Naive B cell (primary cell): ENCODE results near the gene COG3. TPM values are rescaled to one million over a fixed set of nuclear protein-coding genes. Genes with fewer than 3 reads are reported as not detected.
"Not testable (repeated sequence)": the region's sequence is repeated elsewhere in the genome, so short reads cannot be mapped to it uniquely, and the experiment has no call there.

Experiments used
- ATAC-seq, 2 donors: fragments of 150-1000 bp; cut with Tn5 transposase; 2 replicates each; pipeline ENCODE4 v1.10.0; 2021; ENCODE audit warnings: low read depth in 2 of 2, mild to moderate bottlenecking in 2 of 2, moderate library complexity in 2 of 2
- DNase-seq: peaks from one replicate; pipeline ENCODE4 v3.0.0; 2022
- H3K27ac Mint-ChIP-seq, 6 donors: one replicate each; pipeline ENCODE4 v1.8.0; 2020 to 2022; ENCODE audit warnings: mild to moderate bottlenecking in 6 of 6, mixed read lengths in 6 of 6, moderate library complexity in 5 of 6, inconsistent platforms in 2 of 6
- H3K27me3 Mint-ChIP-seq, 3 donors: one replicate each; pipeline ENCODE4 v1.8.0; 2021 to 2022; ENCODE audit warnings: mixed read lengths in 3 of 3, mild to moderate bottlenecking in 1 of 3
- H3K36me3 Mint-ChIP-seq, 2 donors: one replicate each; pipeline ENCODE4 v1.8.0; 2020 to 2022; ENCODE audit warnings: mixed read lengths in 2 of 2, inconsistent platforms in 1 of 2, mild to moderate bottlenecking in 1 of 2
- H3K4me1 Mint-ChIP-seq, 3 donors: one replicate each; pipeline ENCODE4 v1.8.0; 2020 to 2022; ENCODE audit warnings: mixed read lengths in 3 of 3, inconsistent platforms in 1 of 3, mild to moderate bottlenecking in 1 of 3, moderate library complexity in 1 of 3
- H3K4me3 Mint-ChIP-seq, 8 donors: one replicate each; pipeline ENCODE4 v1.8.0; 2020 to 2022; ENCODE audit warnings: mild to moderate bottlenecking in 8 of 8, mixed read lengths in 8 of 8, moderate library complexity in 8 of 8, inconsistent platforms in 2 of 8
- H3K9me3 Mint-ChIP-seq, 7 donors: one replicate each; pipeline ENCODE4 v1.8.0; 2020 to 2022; ENCODE audit warnings: mixed read lengths in 7 of 7, mild to moderate bottlenecking in 5 of 7, inconsistent platforms in 2 of 7, moderate library complexity in 1 of 7
- polyA plus RNA-seq, 6 donors: library from polyadenylated mRNA; unstranded; fragments of 300-500 nt; fragmentation: Illumina TruSeq; gene quantifications; one replicate each; pipeline ENCODE4 v1.2.3, GENCODE V29; 2021; ENCODE audit warnings: low read depth in 6 of 6

COG3 gene, protein sequence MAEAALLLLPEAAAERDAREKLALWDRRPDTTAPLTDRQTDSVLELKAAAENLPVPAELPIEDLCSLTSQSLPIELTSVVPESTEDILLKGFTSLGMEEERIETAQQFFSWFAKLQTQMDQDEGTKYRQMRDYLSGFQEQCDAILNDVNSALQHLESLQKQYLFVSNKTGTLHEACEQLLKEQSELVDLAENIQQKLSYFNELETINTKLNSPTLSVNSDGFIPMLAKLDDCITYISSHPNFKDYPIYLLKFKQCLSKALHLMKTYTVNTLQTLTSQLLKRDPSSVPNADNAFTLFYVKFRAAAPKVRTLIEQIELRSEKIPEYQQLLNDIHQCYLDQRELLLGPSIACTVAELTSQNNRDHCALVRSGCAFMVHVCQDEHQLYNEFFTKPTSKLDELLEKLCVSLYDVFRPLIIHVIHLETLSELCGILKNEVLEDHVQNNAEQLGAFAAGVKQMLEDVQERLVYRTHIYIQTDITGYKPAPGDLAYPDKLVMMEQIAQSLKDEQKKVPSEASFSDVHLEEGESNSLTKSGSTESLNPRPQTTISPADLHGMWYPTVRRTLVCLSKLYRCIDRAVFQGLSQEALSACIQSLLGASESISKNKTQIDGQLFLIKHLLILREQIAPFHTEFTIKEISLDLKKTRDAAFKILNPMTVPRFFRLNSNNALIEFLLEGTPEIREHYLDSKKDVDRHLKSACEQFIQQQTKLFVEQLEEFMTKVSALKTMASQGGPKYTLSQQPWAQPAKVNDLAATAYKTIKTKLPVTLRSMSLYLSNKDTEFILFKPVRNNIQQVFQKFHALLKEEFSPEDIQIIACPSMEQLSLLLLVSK
- 10 to 100 TPM; 12.4 to 63.1 (median 29.9) TPM for polyA plus RNA-seq

DNA sequence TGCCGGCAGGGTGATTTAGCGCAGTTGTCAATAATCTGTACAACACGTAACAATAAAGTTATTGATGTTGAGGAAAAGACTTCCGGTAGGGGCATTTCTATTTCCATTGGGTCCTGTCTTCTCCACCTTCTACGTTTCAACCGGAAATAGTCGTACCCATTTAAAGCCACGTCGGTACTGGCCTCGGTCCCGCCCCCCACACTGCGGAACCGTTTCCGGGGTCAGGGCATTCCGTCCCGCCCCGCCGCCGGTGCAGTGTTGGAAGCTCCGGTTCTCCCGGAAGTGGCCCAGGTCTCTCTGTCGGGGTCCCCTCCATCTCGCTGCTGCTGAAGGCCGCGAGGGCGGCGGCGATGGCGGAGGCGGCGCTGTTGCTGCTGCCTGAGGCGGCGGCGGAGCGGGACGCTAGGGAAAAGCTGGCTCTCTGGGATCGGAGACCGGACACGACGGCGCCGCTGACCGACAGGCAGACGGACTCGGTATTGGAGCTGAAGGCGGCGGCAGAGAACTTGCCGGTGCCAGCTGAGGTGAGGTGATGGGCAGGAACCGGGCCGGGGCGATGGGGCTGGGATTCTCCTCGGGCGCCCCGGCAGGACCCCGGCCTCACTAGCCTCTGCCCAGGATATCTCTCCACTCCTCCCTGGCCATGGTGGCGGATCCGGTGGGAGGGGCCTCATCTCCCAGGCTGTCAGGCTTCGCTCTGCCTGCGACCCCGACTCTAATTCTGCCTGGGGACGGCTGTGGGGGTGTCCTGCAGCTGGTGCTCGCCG lies at the start of gene COG3:
COG3 (plus strand) TSS at position 253 of the 767 bp plus-strand sequence; CDS start at position 351, 98 bp downstream.
- H3K36me3 Mint-ChIP-seq = no peaks in the 10 kb centered on the region
- H3K4me1 Mint-ChIP-seq = peaks cover 33 to 47% (median 39%) of the 10 kb centered on the region in 3 donors
- peak; percentile 94 for ATAC-seq
- H3K27ac Mint-ChIP-seq = peak within 1 kb of the TSS; percentile 76 to 97 (median 92)
- H3K9me3 Mint-ChIP-seq = no peaks in the 10 kb centered on the region
- no peaks in the 10 kb centered on the region for H3K27me3 Mint-ChIP-seq
- H3K4me3 Mint-ChIP-seq = peak within 1 kb of the TSS; percentile 92 to 96 (median 94)
- peak; percentile 95 for DNase-seq

DNA sequence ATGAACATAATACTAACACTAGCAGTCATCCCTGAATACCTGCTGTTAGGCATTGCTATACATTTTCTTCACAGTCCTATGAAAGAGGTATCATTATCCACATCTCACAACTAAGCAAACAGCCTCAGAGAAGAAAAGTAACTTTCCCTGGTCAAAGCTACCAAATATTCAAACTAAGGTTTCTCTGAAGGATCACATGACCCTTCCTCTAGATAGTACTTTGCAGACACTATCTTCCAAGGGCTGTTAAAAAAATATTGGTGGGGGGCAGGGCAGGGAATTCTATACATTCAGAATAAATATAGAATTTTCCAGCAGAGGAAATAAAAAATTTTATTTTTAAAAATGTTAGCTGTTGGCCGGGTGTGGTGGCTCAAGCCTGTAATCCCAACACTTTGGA lies 49.6 kb upstream of the COG3 start:
- Mint-ChIP-seq H3K4me1 (peaks cover 29 to 38% (median 37%) of the 10 kb centered on the region in 3 donors), H3K36me3 (peaks cover 0 to 7% of the 10 kb centered on the region in 2 donors), H3K27ac (peak overlapping the region in 1 of 6 donors; percentile 18), H3K4me3 (peak overlapping the region in 1 of 8 donors; percentile 70), H3K27me3 (no peaks in the 10 kb centered on the region), H3K9me3 (no peaks in the 10 kb centered on the region)
- DNase-seq (no peak), ATAC-seq (no peak)

GRCh38 chr13:45416516-45417128 lies 48.1 kb upstream of the COG3 start:
- Mint-ChIP-seq H3K36me3 (peaks cover 0 to under 1% of the 10 kb centered on the region in 2 donors), H3K9me3 (no peaks in the 10 kb centered on the region), H3K27ac (peak overlapping the region; percentile 98 to 100 (median 98)), H3K4me3 (peak overlapping the region; percentile 93 to 99 (median 98)), H3K27me3 (no peaks in the 10 kb centered on the region), H3K4me1 (peaks cover 23 to 32% (median 31%) of the 10 kb centered on the region in 3 donors)
- no peak for ATAC-seq
- no peak for DNase-seq

- H3K27ac Mint-ChIP-seq = peak within 1 kb of the TSS; percentile 98 to 100 (median 98)
- H3K4me1 Mint-ChIP-seq = peaks cover 18 to 29% (median 25%) of the 10 kb centered on the region in 3 donors
- no peaks in the 10 kb centered on the region for H3K27me3 Mint-ChIP-seq
- ATAC-seq (peak; percentile 91 to 92), DNase-seq (peak; percentile 89)
- H3K9me3 Mint-ChIP-seq = no peaks in the 10 kb centered on the region
- peak within 1 kb of the TSS; percentile 93 to 99 (median 98) for H3K4me3 Mint-ChIP-seq
- no peaks in the 10 kb centered on the region for H3K36me3 Mint-ChIP-seq
These were observed 46.8 kb upstream of the COG3 start, which contains the start of gene SLC25A30 for GRCh38 chr13:45417790-45418534. TSS of gene SLC25A30 (minus strand) at chr13:45418373. CDS start at chr13:45411425, 6,948 bp downstream.

GRCh38 chr13:45419389-45419788 lies 45.4 kb upstream of the COG3 start:
- not testable (repeated sequence) for H3K9me3 Mint-ChIP-seq, H3K27me3 Mint-ChIP-seq, H3K36me3 Mint-ChIP-seq, DNase-seq, ATAC-seq
- Mint-ChIP-seq H3K27ac (peak overlapping the region in 1 of 6 donors; percentile 60), H3K4me1 (peaks cover 18 to 25% (median 25%) of the 10 kb centered on the region in 3 donors), H3K4me3 (peak overlapping the region in 5 of 8 donors; percentile 23 to 85 (median 60))

GRCh38 chr13:45419945-45420344 lies 44.8 kb upstream of the COG3 start:
- peak overlapping the region in 1 of 6 donors; percentile 60 for H3K27ac Mint-ChIP-seq
- H3K36me3 Mint-ChIP-seq = no peaks in the 10 kb centered on the region
- ATAC-seq = no peak

GRCh38 chr13:45422731-45423292 lies 41.9 kb upstream of the COG3 start:
- H3K27me3 Mint-ChIP-seq = no peaks in the 10 kb centered on the region
- peak overlapping the region in 1 of 6 donors; percentile 5 for H3K27ac Mint-ChIP-seq
- H3K36me3 Mint-ChIP-seq = no peaks in the 10 kb centered on the region
- H3K9me3 Mint-ChIP-seq = no peaks in the 10 kb centered on the region
- no peak for DNase-seq
- peak overlapping the region in 1 of 8 donors; percentile 79 for H3K4me3 Mint-ChIP-seq
- peaks cover 3 to 11% (median 10%) of the 10 kb centered on the region in 3 donors for H3K4me1 Mint-ChIP-seq
- ATAC-seq = no peak

More at GRCh38 chr13:45419945-45420344, 44.8 kb upstream of the COG3 start:
- no peaks in the 10 kb centered on the region for H3K27me3 Mint-ChIP-seq
- peak overlapping the region; percentile 13 to 87 (median 56) for H3K4me3 Mint-ChIP-seq
- DNase-seq = no peak
- H3K4me1 Mint-ChIP-seq = peaks cover 12 to 20% (median 20%) of the 10 kb centered on the region in 3 donors
- no peaks in the 10 kb centered on the region for H3K9me3 Mint-ChIP-seq

GRCh38 chr13:45426056-45426841 lies 38.5 kb upstream of the COG3 start:
- peak; percentile 90 to 94 for ATAC-seq

GRCh38 chr13:45432737-45433380 lies 31.9 kb upstream of the COG3 start:
- no peaks in the 10 kb centered on the region for H3K4me1 Mint-ChIP-seq
- no peaks in the 10 kb centered on the region for H3K36me3 Mint-ChIP-seq
- H3K27me3 Mint-ChIP-seq = no peaks in the 10 kb centered on the region
- ATAC-seq = no peak
- no peaks in the 10 kb centered on the region for H3K9me3 Mint-ChIP-seq
- no peak overlapping the region for H3K4me3 Mint-ChIP-seq
- no peak for DNase-seq
- H3K27ac Mint-ChIP-seq = peak overlapping the region in 2 of 6 donors; percentile 30 to 59

More at GRCh38 chr13:45426056-45426841, 38.5 kb upstream of the COG3 start:
- H3K4me1 Mint-ChIP-seq, H3K36me3 Mint-ChIP-seq, H3K27me3 Mint-ChIP-seq, H3K9me3 Mint-ChIP-seq: not testable (repeated sequence)
- Mint-ChIP-seq H3K4me3 (peak overlapping the region in 1 of 8 donors; percentile 5), H3K27ac (peak overlapping the region in 2 of 6 donors; percentile 66 to 69)
- peak; percentile 39 for DNase-seq

DNA sequence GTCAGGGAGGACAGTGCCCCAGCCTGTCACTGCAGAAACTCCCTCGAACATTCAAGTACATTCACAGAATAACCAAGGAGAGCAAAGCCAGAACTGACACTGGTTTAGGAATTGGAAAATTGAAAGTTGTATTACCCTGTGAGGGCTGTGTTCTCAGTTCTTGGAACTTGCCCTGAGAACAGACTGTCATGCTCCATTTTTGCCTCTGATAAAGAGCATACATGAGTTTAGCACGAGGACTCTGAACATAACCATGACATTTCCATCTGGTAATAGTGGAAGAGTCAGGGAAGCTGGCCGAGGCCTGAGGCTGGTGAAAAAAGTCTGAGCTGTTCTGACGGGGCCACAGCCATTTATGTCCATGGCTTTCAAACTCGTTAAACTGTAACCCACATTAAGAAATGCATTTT lies 31.4 kb upstream of the COG3 start:
- ATAC-seq (no peak), DNase-seq (no peak)
- no peaks in the 10 kb centered on the region for H3K9me3 Mint-ChIP-seq
- peak overlapping the region in 1 of 6 donors; percentile 59 for H3K27ac Mint-ChIP-seq
- H3K4me1 Mint-ChIP-seq = no peaks in the 10 kb centered on the region
- no peaks in the 10 kb centered on the region for H3K36me3 Mint-ChIP-seq
- no peaks in the 10 kb centered on the region for H3K27me3 Mint-ChIP-seq
- H3K4me3 Mint-ChIP-seq = no peak overlapping the region
